LNCAP (cell line): ENCODE measurements around the gene CDH5.

Experiments used
- CTCF ChIP-seq: fragments of 450-650 bp; IDR thresholded peaks from 2 replicates; pipeline ENCODE4 v1.5.1; 2017; ENCODE audit warnings: mild to moderate bottlenecking

The CDH5 gene

GRCh38 chr16:66326991-66327513, 39.4 kb upstream of the CDH5 start:
- TF ChIP-seq CTCF, result no peak

GRCh38 chr16:66328282-66328681, 38.2 kb upstream of the CDH5 start:
- no peak for TF ChIP-seq CTCF

- no peak for TF ChIP-seq CTCF
Observed at GRCh38 chr16:66332634-66333610, 33.6 kb upstream of the CDH5 start.

- TF ChIP-seq CTCF, result no peak
Observed at GRCh38 chr16:66334853-66335574, 31.5 kb upstream of the CDH5 start.

GRCh38 chr16:66335704-66336329, 30.7 kb upstream of the CDH5 start:
- TF ChIP-seq CTCF, result no peak

GRCh38 chr16:66337463-66338188, 28.9 kb upstream of the CDH5 start:
- no peak for TF ChIP-seq CTCF
